Stimulated activated naive CD8-positive, alpha-beta T cell treated with anti-CD3 and anti-CD28 coated beads, Interleukin-15, Interleukin-2, amounts not matched to agents 100 ng/mL and 50 ng/mL, for 24 hours (primary cell): ENCODE results near the gene TMEM222.

ENCODE experiments used
- H3K27ac Mint-ChIP-seq: one replicate; pipeline ENCODE4 v1.8.0; 2021; ENCODE audit warnings: mild to moderate bottlenecking, mixed read lengths
- H3K27me3 Mint-ChIP-seq: one replicate; pipeline ENCODE4 v1.8.0; 2021; ENCODE audit warnings: mixed read lengths
- H3K36me3 Mint-ChIP-seq: one replicate; pipeline ENCODE4 v1.8.0; 2021; ENCODE audit warnings: low read depth, mixed read lengths
- H3K4me1 Mint-ChIP-seq: one replicate; pipeline ENCODE4 v1.8.0; 2021; ENCODE audit warnings: low read depth, mixed read lengths
- H3K4me3 Mint-ChIP-seq: one replicate; pipeline ENCODE4 v1.8.0; 2021; ENCODE audit warnings: mild to moderate bottlenecking, mixed read lengths
- H3K9me3 Mint-ChIP-seq: one replicate; pipeline ENCODE4 v1.8.0; 2021; ENCODE audit warnings: mixed read lengths

TMEM222 gene

DNA sequence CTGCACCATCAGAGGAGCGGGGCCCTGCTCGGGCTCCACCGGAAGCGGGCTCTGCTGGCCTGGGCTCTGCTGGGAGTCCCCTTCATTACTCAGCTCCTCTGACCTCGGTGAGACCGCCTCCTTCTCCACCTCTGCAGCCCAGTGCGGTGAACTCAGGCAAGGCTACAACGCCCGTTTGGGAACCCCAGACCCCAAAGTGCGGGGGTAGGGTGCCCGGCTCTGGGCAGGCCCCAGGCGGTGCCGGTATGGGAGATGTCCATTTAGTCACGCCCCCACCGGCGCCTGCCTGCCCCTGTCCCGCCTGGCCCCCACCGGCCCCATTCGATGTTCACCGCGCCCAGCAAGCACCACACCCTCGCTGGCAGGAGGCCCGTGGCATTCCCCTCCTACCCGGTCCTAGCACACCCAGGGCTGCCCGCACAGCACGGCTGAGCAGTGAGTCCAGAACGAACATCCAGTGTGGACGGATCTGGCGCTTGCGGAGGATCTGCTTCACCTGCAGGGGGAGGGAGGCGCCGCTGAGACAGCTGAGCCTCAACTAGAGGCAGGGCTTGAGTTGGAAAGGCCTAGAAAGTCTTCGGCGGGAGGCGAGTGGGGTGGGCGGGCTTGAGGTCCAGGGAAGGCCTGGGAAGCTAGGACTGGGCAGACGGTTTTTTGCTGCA is 34.8 kb downstream of the TMEM222 start:
- Mint-ChIP-seq H3K4me1 (peaks cover 42% of the 10 kb centered on the region), H3K4me3 (peak overlapping the region; percentile 73), H3K36me3 (no peaks in the 10 kb centered on the region), H3K9me3 (no peaks in the 10 kb centered on the region), H3K27ac (peak overlapping the region; percentile 68), H3K27me3 (peaks cover 6% of the 10 kb centered on the region)

- Mint-ChIP-seq H3K27me3 (peaks cover 6% of the 10 kb centered on the region), H3K36me3 (no peaks in the 10 kb centered on the region), H3K4me1 (peaks cover 42% of the 10 kb centered on the region), H3K27ac (peak overlapping the region; percentile 68), H3K4me3 (peak overlapping the region; percentile 73), H3K9me3 (no peaks in the 10 kb centered on the region)
Measured at GRCh38 chr1:27357281-27358037, 35.5 kb downstream of the TMEM222 start.

DNA sequence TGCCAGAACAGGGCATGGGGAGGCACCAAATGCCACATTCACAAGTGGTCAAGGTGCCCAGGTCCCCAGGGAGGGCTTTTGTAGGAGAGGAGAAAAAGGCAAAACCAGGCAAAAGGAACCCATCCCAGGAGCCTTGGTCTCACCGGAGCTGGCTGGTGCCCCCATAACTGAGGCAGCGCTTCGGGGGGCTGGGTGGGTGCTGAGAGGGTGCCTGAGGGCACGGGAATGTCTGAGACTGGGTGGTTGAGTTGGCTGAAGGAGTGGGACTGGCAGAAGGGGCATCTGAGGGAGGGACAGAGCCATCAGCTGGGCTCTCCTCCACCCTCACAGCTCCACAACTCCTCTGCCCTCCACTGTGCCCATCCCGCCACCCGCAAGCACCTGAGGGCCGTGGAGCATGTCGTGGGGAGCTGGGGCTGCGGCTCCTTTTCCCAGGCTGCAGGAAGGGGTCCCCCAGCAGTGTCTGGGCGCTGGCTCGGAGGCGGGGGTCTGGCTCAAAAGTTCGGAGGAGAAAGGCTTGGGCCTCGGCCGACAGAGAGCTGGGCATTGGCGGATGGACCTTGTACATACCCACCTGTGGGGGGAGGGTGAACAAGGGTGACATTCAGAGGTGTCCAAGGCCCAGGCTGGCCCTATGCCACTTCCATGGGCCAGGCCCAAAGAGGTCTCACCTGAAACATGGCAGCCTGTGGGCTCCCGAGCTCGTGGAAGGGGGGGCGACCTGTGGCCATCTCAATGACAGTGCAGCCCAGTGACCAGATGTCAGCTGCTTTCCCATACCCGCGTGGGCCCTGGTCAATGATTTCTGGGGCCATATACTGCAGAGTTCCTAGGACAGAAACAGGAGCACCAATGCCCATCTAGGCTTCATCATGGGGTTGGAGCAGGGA is 36.3 kb downstream of the TMEM222 start:
- Mint-ChIP-seq H3K9me3 (no peaks in the 10 kb centered on the region), H3K27ac (peak overlapping the region; percentile 67), H3K36me3 (no peaks in the 10 kb centered on the region), H3K4me3 (no peak overlapping the region), H3K27me3 (peaks cover 6% of the 10 kb centered on the region), H3K4me1 (peaks cover 42% of the 10 kb centered on the region)

DNA sequence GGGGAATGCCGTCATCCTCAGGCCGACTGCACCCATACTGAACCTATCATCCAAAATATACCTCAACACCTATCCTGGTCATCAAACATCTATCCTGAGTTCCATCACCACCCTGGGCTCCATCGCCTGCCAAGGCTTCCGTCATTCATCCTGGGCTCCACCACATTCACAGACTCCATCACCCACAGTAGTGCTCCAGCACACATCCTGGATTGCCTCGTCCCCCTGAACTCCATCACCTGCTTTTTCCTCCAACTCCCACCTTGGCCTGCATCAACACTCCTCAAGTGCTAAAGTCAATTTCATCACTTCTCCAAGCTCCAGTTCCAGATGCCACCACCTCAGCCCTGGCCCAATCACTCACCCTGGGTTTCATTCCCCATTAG is 37.0 kb downstream of the TMEM222 start:
- Mint-ChIP-seq H3K9me3 (no peaks in the 10 kb centered on the region), H3K27me3 (peaks cover 6% of the 10 kb centered on the region), H3K36me3 (no peaks in the 10 kb centered on the region), H3K27ac (no peak overlapping the region), H3K4me1 (peaks cover 42% of the 10 kb centered on the region), H3K4me3 (no peak overlapping the region)

DNA sequence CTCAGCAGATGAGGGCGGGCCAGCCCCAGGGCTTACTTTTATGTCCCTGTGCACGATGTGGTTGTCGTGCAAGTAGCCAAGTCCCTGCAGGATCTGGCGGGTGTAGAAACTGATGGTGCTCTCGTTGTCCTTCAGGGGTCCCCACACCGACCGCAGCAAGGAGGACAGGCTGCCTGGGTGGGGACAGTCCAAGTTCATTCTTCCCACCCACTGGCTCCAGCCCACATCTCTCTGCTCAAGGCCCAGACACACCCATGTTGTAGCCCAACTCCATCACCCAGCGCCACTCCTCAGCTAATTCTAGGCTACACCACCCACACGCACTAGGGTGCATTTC is 37.8 kb downstream of the TMEM222 start:
- Mint-ChIP-seq H3K27me3 (peaks cover 6% of the 10 kb centered on the region), H3K9me3 (no peaks in the 10 kb centered on the region), H3K4me1 (peaks cover 47% of the 10 kb centered on the region), H3K4me3 (peak overlapping the region; percentile 60), H3K36me3 (no peaks in the 10 kb centered on the region), H3K27ac (no peak overlapping the region)

DNA sequence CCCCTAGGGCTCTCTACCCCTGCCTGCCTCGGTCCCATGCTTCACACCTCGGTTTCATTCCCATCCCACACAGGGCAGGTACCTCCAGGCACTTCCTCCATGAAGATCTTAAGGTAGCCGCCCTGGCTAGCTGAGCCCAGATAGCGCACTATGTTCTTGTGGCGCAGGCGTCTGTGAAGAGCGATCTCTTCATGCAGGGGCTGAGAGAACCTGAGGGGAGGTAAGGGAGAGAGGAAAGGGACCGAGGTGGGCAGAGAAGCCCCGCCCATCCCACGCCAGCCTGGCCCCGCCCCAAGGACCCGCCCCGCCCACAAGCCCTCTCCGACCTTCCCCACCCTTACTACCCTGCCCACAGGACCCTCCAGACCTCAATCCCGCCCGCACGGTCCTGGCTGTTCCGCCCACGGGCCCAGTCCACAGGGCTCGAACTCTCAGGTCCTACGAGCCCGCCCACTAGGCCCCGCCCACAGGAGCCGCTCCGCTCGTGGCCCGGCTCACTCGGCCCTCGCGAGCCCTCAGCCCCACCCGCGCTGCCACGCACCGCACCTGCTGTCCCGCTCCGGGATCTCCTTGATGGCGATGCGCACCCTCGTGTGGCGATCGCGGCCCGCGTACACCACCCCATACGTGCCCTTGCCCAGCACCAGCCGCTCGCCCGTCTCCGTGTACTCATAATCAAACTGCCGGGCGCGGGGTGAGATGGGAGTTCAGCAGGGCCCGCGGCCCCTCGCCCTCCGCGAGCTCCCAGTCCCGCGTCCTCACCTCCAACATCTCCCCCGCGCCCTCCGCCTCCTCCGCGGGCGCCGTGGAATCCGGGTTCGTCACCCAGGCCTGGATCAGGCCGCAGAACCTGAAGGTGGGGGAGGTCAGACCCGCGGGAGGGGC is 38.4 kb downstream of the TMEM222 start:
- peak overlapping the region; percentile 60 for H3K4me3 Mint-ChIP-seq
- H3K27ac Mint-ChIP-seq, result no peak overlapping the region
- H3K9me3 Mint-ChIP-seq, result no peaks in the 10 kb centered on the region
- H3K4me1 Mint-ChIP-seq, result peaks cover 51% of the 10 kb centered on the region
- peaks cover 6% of the 10 kb centered on the region for H3K27me3 Mint-ChIP-seq
- no peaks in the 10 kb centered on the region for H3K36me3 Mint-ChIP-seq

- H3K4me3 Mint-ChIP-seq, result peak overlapping the region; percentile 60
- H3K9me3 Mint-ChIP-seq, result no peaks in the 10 kb centered on the region
- H3K27ac Mint-ChIP-seq, result no peak overlapping the region
- no peaks in the 10 kb centered on the region for H3K36me3 Mint-ChIP-seq
- H3K27me3 Mint-ChIP-seq, result peaks cover 6% of the 10 kb centered on the region
- peaks cover 50% of the 10 kb centered on the region for H3K4me1 Mint-ChIP-seq
Measured at GRCh38 chr1:27361044-27361402, 39.1 kb downstream of the TMEM222 start.

- Mint-ChIP-seq H3K27ac (no peak overlapping the region), H3K27me3 (peaks cover 6% of the 10 kb centered on the region), H3K36me3 (no peaks in the 10 kb centered on the region), H3K4me1 (peaks cover 46% of the 10 kb centered on the region), H3K4me3 (no peak overlapping the region), H3K9me3 (no peaks in the 10 kb centered on the region)
Measured at GRCh38 chr1:27361553-27361952, 39.6 kb downstream of the TMEM222 start.

DNA sequence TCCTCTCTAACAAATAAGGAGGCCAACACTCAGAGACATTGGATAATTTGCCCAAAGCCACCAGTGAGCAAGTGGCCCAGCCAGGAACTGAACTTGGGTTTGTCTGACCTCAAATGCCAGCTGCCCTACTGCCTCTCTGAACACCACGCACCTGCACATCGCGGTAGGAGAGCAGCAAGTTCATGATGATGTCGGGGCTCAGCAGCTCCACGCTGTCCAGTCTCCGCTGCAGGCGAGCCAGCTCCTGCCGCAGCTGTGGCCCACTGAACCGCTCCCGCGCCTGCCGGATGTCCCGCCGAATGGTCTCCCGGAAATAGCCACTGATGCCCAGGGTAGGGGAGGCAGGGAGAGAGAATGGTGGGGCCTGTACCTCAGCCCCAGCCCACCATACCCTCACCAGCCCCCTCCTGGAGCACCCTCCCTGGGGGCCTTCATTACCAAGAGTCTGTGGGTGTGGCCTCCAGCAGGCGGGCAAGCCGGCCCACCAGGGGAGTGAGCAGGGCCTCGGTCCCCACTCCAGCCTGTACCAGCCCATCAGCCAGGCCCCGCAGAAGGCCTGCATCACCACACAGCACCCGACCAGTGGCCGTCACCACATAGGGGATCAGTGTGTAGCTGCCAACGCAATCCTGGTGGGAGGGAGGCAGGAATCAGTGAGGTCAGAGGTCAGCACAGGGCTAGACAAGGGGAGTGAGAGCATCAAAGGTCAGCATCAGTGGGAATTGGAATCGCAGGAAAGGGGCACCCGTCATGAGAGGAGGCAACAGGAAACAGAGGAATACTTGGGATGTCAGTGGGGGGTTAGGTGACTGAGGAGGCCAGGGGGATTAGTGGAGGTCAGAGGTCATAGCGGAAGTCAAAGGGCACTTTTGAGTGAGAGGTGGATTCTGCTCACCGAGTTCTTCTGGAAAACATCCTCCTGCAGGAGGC is 42.1 kb downstream of the TMEM222 start:
- Mint-ChIP-seq H3K9me3 (no peaks in the 10 kb centered on the region), H3K4me3 (no peak overlapping the region), H3K4me1 (peaks cover 37% of the 10 kb centered on the region), H3K36me3 (no peaks in the 10 kb centered on the region), H3K27ac (no peak overlapping the region), H3K27me3 (peaks cover 2% of the 10 kb centered on the region)

GRCh38 chr1:27364696-27365371 is 42.9 kb downstream of the TMEM222 start:
- Mint-ChIP-seq H3K36me3 (no peaks in the 10 kb centered on the region), H3K4me3 (peak overlapping the region; percentile 81), H3K4me1 (peaks cover 37% of the 10 kb centered on the region), H3K27ac (peak overlapping the region; percentile 67), H3K27me3 (no peaks in the 10 kb centered on the region), H3K9me3 (no peaks in the 10 kb centered on the region)

DNA sequence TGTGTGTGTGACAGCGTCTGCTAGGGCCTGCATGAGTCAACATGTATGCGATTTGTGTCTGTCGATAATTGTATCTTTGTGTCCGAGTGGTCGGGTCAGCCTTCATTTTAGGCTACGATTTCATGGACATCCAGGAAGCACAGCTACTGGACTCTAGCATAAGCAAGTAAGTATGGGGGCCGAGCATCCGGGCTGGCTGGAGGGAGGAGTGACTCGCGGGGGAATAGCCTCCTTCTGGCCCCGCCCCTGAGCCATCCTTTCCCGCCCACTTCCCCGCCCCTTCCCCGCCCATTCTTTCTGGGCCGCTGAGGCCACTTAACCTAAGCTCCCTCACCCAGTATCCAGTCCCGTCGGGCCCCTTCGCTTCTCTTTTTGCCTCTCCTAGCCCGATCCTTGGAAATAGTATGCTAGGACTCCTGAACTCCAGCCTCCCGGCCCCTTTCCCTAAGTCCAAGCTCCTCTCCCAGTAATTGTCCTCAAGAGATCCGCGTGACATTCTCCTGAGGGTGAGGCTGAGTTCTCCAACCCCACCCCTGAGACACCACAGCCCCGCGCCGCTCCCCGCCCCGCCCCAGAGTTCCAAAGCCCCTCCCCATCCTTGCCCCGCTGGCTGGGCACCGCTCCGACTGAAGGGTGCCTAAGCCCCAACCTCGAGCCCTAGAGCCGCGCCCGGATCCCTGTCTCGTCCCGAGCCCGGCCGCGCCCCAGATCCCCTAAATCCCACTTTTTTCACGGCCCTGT is 43.6 kb downstream of the TMEM222 start:
- Mint-ChIP-seq H3K27ac (peak overlapping the region; percentile 79), H3K36me3 (no peaks in the 10 kb centered on the region), H3K27me3 (no peaks in the 10 kb centered on the region), H3K9me3 (no peaks in the 10 kb centered on the region), H3K4me1 (peaks cover 34% of the 10 kb centered on the region), H3K4me3 (peak overlapping the region; percentile 81)

- Mint-ChIP-seq H3K4me1 (peaks cover 34% of the 10 kb centered on the region), H3K9me3 (no peaks in the 10 kb centered on the region), H3K27ac (peak overlapping the region; percentile 79), H3K36me3 (no peaks in the 10 kb centered on the region), H3K4me3 (peak overlapping the region; percentile 81), H3K27me3 (no peaks in the 10 kb centered on the region)
Measured at GRCh38 chr1:27366113-27366410, 44.1 kb downstream of the TMEM222 start.
